ENCODE results near the gene MED27. TPM values are rescaled to one million over a fixed set of nuclear protein-coding genes. Genes with fewer than 3 reads are reported as not detected.
A peak's percentile ranks its signal among the peaks of the same experiment; 100 is the strongest.

MED27 gene
- total RNA-seq, 2 donors from 2014 or later, result 19.2 to 28.9 TPM

- DNase-seq (no peak), ATAC-seq (no peak)
- Mint-ChIP-seq H3K4me1 (peaks cover 14% of the 10 kb centered on the region), H3K27ac (no peak overlapping the region), H3K4me3 (no peak overlapping the region), H3K36me3 (ENCODE audit: low read depth) (peaks cover 3% of the 10 kb centered on the region), H3K27me3 (no peaks in the 10 kb centered on the region)
- no peaks in the 10 kb centered on the region for H3K9me3 ChIP-seq (ENCODE audit: control insufficient read depth, low read length, poor library complexity, severe bottlenecking)
Observed at GRCh38 chr9:131912671-131913070, 167.0 kb downstream of the MED27 start.

DNA sequence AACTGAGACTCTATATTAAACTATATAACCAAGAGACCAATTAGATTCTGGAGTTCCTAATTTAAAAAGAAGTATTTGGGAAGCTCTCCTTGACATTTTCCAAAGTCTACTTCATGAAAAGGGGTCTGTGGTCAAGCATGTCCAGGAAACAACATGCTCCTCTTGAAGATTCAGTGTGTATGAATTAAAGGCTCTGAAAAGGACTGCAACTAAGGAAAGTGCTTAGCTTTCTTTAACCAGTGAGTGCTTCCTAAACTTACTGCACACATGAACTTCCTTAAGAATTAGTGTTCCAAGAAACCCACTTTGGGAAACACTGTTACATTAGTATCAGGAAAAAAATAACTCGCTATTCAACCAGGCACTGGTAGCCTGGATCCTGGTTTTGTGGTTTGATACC, 167.6 kb downstream of the MED27 start:
- ATAC-seq (no peak), DNase-seq (no peak)
- H3K9me3 ChIP-seq (ENCODE audit: control insufficient read depth, low read length, poor library complexity, severe bottlenecking), result no peaks in the 10 kb centered on the region
- no peak overlapping the region for H3K27ac Mint-ChIP-seq
- no peaks in the 10 kb centered on the region for H3K27me3 Mint-ChIP-seq
- peaks cover 10% of the 10 kb centered on the region for H3K4me1 Mint-ChIP-seq
- no peaks in the 10 kb centered on the region for H3K36me3 Mint-ChIP-seq (ENCODE audit: low read depth)
- no peak overlapping the region for H3K4me3 Mint-ChIP-seq

GRCh38 chr9:131910572-131910971, 169.1 kb downstream of the MED27 start:
- DNase-seq (no peak), ATAC-seq (no peak)
- Mint-ChIP-seq H3K27ac (no peak overlapping the region), H3K4me1 (peaks cover 11% of the 10 kb centered on the region), H3K4me3 (no peak overlapping the region), H3K27me3 (no peaks in the 10 kb centered on the region), H3K36me3 (ENCODE audit: low read depth) (peaks cover 2% of the 10 kb centered on the region)
- no peaks in the 10 kb centered on the region for H3K9me3 ChIP-seq (ENCODE audit: control insufficient read depth, low read length, poor library complexity, severe bottlenecking)

DNA sequence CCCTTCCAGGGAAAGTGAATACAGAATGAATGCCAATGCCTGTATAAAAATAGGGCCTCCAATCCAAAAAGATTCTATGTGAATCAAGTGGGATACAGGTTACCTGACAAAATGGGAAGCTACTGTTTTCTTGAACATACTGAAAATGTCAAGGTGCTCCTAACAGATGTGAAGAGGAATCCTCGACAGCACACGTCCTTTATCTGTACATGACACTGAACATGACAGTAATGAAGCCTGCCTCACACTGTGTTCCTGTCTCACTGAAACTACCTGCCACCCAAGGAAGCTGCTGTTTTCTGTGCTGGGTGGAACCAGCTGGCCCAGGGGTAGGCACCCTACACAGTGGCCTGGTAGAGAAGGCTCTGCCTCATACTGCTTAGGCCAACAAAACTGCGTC, 174.5 kb downstream of the MED27 start:
- no peaks in the 10 kb centered on the region for H3K27me3 Mint-ChIP-seq
- H3K9me3 ChIP-seq (ENCODE audit: control insufficient read depth, low read length, poor library complexity, severe bottlenecking), result no peaks in the 10 kb centered on the region
- peaks cover 13% of the 10 kb centered on the region for H3K4me1 Mint-ChIP-seq
- peaks cover 2% of the 10 kb centered on the region for H3K36me3 Mint-ChIP-seq (ENCODE audit: low read depth)
- no peak for DNase-seq
- H3K4me3 Mint-ChIP-seq, result no peak overlapping the region
- no peak for ATAC-seq
- no peak overlapping the region for H3K27ac Mint-ChIP-seq

DNA sequence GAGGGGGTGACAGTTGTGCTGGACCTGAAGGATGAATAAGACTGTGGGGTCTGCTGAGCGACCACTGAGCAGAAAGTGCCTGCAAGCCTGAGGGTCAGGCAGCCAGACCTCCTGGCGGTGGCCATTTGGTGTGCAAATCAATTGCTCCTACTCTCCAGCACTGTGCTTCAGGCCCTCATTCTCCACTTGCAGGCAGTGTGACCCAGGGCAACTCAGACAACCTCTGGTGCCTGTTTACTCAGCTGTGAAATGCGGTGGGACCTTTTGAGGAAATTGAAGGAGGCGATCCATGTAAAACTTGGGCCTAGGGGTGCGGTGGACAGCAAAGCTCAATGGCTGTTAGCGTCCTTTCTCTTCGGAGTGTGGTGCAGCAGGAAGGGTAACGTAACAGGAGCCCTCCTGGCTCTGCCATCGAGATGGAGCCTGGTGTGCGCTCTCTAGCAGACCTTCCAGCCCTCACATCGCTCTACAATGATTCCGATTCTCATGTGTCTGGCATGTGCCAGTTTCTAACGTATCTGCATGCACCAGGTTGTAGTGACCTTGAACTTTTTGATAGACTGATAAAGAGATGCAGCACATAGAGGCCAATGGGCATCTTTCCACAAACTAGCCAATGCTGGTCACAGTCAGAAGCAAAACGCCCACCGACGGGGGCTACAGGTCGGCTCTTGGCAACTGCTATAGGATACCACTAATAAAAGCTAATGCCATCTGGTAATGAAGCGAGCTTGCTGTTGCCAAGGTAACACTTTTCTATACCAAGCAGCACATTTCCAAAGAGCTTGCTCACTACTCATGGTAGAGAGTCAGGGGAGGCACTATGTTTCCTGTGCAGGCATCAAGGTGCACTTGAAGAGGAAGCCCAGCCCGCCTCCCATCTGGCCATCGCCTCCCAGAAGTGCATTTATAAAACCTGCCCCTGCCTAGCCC, 180.1 kb downstream of the MED27 start:
- no peak for ATAC-seq
- no peak for DNase-seq
- Mint-ChIP-seq H3K4me3 (no peak overlapping the region), H3K36me3 (ENCODE audit: low read depth) (no peaks in the 10 kb centered on the region), H3K4me1 (peaks cover 11% of the 10 kb centered on the region), H3K27ac (no peak overlapping the region), H3K27me3 (no peaks in the 10 kb centered on the region)
- no peaks in the 10 kb centered on the region for H3K9me3 ChIP-seq (ENCODE audit: control insufficient read depth, low read length, poor library complexity, severe bottlenecking)

GRCh38 chr9:131892902-131893500, 186.7 kb downstream of the MED27 start:
- H3K9me3 ChIP-seq (ENCODE audit: control insufficient read depth, low read length, poor library complexity, severe bottlenecking), result no peaks in the 10 kb centered on the region
- no peak overlapping the region for H3K4me3 Mint-ChIP-seq
- ATAC-seq (no peak), DNase-seq (no peak)
- H3K27ac Mint-ChIP-seq, result no peak overlapping the region
- peaks cover 19% of the 10 kb centered on the region for H3K36me3 Mint-ChIP-seq (ENCODE audit: low read depth)
- H3K4me1 Mint-ChIP-seq, result peaks cover 12% of the 10 kb centered on the region
- no peaks in the 10 kb centered on the region for H3K27me3 Mint-ChIP-seq

GRCh38 chr9:131892162-131892707, 187.4 kb downstream of the MED27 start:
- Mint-ChIP-seq H3K27ac (no peak overlapping the region), H3K4me1 (peaks cover 12% of the 10 kb centered on the region), H3K27me3 (no peaks in the 10 kb centered on the region), H3K4me3 (no peak overlapping the region), H3K36me3 (ENCODE audit: low read depth) (peaks cover 19% of the 10 kb centered on the region)
- DNase-seq (no peak), ATAC-seq (no peak)
- no peaks in the 10 kb centered on the region for H3K9me3 ChIP-seq (ENCODE audit: control insufficient read depth, low read length, poor library complexity, severe bottlenecking)

GRCh38 chr9:131891598-131891997, 188.1 kb downstream of the MED27 start:
- peaks cover 12% of the 10 kb centered on the region for H3K4me1 Mint-ChIP-seq
- ATAC-seq, result no peak
- no peaks in the 10 kb centered on the region for H3K9me3 ChIP-seq (ENCODE audit: control insufficient read depth, low read length, poor library complexity, severe bottlenecking)
- peaks cover 19% of the 10 kb centered on the region for H3K36me3 Mint-ChIP-seq (ENCODE audit: low read depth)
- no peak overlapping the region for H3K4me3 Mint-ChIP-seq
- no peak for DNase-seq
- H3K27me3 Mint-ChIP-seq, result no peaks in the 10 kb centered on the region
- no peak overlapping the region for H3K27ac Mint-ChIP-seq

- H3K27me3 Mint-ChIP-seq, result no peaks in the 10 kb centered on the region
Observed at GRCh38 chr9:131889437-131890251, 190.0 kb downstream of the MED27 start.

DNA sequence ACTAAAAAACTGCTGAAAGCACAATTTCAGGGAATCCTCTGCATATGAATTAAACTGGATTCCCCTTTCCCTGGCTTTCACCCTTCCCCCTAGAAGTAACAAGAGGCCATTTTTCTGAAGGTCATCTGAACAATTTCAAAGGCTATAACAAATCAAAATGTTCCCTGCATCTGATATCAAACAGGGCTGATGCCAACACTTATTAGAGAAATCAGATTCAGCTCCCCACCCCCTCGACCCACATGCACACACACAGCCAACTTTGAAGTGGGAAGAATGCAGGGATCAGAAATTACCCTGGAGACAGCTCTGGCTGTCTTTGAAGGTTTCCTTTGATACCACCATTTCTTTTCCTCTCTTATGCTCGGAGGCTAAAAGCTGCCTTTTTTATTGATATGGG, 190.7 kb downstream of the MED27 start:
- no peak for ATAC-seq
- Mint-ChIP-seq H3K27me3 (no peaks in the 10 kb centered on the region), H3K36me3 (ENCODE audit: low read depth) (peaks cover 19% of the 10 kb centered on the region), H3K27ac (no peak overlapping the region), H3K4me1 (peaks cover 10% of the 10 kb centered on the region), H3K4me3 (no peak overlapping the region)
- H3K9me3 ChIP-seq (ENCODE audit: control insufficient read depth, low read length, poor library complexity, severe bottlenecking), result no peaks in the 10 kb centered on the region
- no peak for DNase-seq

More at GRCh38 chr9:131889437-131890251, 190.0 kb downstream of the MED27 start:
- H3K9me3 ChIP-seq (ENCODE audit: control insufficient read depth, low read length, poor library complexity, severe bottlenecking), result no peaks in the 10 kb centered on the region
- Mint-ChIP-seq H3K27ac (no peak overlapping the region), H3K4me3 (no peak overlapping the region), H3K36me3 (ENCODE audit: low read depth) (peaks cover 19% of the 10 kb centered on the region), H3K4me1 (peaks cover 10% of the 10 kb centered on the region)
- ATAC-seq (no peak), DNase-seq (no peak)

- Mint-ChIP-seq H3K36me3 (ENCODE audit: low read depth) (peaks cover 17% of the 10 kb centered on the region), H3K27ac (no peak overlapping the region), H3K4me3 (no peak overlapping the region), H3K4me1 (peaks cover 10% of the 10 kb centered on the region), H3K27me3 (no peaks in the 10 kb centered on the region)
- no peak for ATAC-seq
- no peaks in the 10 kb centered on the region for H3K9me3 ChIP-seq (ENCODE audit: control insufficient read depth, low read length, poor library complexity, severe bottlenecking)
- DNase-seq, result no peak
Observed at GRCh38 chr9:131887680-131888079, 192.0 kb downstream of the MED27 start.

DNA sequence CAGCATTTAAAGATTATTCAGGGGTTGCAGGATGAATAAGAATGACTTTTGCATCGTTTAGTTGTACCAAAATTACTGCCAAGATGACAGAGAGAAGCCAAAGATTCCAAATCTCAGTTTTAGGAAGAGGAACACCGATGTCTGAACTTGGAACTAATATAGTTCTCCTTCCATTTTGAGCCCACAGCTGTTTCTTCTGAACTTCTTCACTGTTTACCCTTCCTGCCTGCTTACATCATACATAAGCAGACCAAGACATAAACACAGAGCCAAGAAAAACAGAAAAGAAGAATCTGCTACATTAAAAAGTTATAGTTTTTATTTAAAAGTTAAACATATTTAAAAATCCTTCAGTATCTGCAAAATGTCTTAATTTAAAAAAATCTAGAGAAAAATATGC, 192.8 kb downstream of the MED27 start:
- Mint-ChIP-seq H3K27ac (no peak overlapping the region), H3K4me3 (no peak overlapping the region), H3K4me1 (peaks cover 10% of the 10 kb centered on the region), H3K36me3 (ENCODE audit: low read depth) (peaks cover 15% of the 10 kb centered on the region), H3K27me3 (no peaks in the 10 kb centered on the region)
- no peak for ATAC-seq
- H3K9me3 ChIP-seq (ENCODE audit: control insufficient read depth, low read length, poor library complexity, severe bottlenecking), result no peaks in the 10 kb centered on the region
- DNase-seq, result no peak

DNA sequence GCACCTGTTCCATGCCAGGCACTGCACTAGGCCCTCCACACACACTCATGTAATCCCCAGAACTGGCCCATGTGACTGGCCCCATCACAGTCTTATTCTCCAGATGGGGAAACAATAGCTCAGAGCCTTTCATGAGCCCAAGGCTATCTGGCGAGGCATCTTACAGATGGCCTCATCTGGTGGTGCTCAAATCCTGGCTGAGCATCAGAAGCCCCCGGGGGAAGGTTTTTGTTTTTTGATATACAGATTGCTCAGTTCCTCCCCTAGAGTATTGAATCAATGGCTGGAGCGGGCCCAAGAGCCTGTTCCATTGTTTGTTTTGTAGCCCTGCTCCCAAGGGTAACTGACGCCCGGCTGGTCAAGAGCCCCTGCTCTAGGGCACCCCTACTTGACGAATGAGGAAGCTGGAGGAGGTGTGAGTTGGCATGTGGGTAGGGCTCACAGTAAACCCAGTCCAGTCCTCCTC, 194.5 kb downstream of the MED27 start:
- H3K9me3 ChIP-seq (ENCODE audit: control insufficient read depth, low read length, poor library complexity, severe bottlenecking), result no peaks in the 10 kb centered on the region
- Mint-ChIP-seq H3K27me3 (no peaks in the 10 kb centered on the region), H3K36me3 (ENCODE audit: low read depth) (peaks cover 4% of the 10 kb centered on the region), H3K4me1 (peaks cover 4% of the 10 kb centered on the region), H3K4me3 (no peak overlapping the region), H3K27ac (peak overlapping the region; percentile 57)
- no peak for ATAC-seq
- DNase-seq, result no peak

Data from T-helper 17 cell (primary cell).